A673 (cell line): ENCODE data around the gene CRADD.

ENCODE experiments used
- EZH2 ChIP-seq: fragments of 200-600 bp; sonication (generic); IDR thresholded peaks from 2 replicates; pipeline ENCODE4 v1.6.1; 2017; ENCODE audit warnings: borderline replicate concordance, low read depth, mild to moderate bottlenecking, mixed read lengths, antibody characterized with exemption, low read length; ENCODE audit not compliant: poor library complexity, severe bottlenecking
- TF ChIP-seq, protein P1 (sequence below): fragments of 300-800, 200-600 bp; sonication (generic); conservative IDR thresholded peaks from 2 replicates; pipeline ENCODE4 v1.5.1; 2017; ENCODE audit warnings: low read depth, mild to moderate bottlenecking, antibody characterized with exemption, low read length, moderate library complexity, mixed read lengths

DNA sequence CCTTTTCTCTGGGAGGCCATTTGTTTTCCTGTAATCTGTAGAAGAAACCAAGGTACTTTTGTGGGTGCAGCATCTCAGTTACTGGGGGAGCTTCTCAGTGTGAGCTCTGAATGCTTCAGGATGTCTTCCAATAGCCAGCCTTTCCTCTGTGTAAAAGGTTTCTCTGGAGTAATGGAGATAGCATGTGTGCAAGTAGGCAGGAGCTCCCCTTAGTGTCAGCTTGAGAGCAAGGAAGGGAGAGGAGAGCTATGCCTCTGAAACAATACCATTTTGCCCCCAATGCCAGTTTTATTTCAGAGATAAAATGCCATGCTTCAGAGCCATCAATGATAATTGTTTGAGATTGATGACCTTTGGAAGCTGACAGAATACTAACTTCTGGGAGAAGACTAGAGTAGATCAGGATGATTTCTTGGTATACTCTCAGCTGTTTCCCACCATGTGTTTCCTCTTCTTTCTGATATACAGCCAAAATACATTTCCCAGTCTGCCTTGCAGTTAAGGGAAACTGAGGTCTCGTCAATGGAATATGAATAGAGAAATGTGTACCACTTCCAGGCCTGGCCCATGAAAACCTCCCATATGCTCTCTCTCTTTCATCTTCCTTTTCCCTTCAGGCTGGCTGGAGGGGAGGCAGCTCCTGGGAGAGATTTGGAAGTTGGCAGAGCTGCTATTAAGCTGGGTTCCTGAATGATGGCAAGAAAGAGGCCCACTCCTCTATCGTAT lies 125.7 kb downstream of the CRADD start:
- TF ChIP-seq, protein P1, sequence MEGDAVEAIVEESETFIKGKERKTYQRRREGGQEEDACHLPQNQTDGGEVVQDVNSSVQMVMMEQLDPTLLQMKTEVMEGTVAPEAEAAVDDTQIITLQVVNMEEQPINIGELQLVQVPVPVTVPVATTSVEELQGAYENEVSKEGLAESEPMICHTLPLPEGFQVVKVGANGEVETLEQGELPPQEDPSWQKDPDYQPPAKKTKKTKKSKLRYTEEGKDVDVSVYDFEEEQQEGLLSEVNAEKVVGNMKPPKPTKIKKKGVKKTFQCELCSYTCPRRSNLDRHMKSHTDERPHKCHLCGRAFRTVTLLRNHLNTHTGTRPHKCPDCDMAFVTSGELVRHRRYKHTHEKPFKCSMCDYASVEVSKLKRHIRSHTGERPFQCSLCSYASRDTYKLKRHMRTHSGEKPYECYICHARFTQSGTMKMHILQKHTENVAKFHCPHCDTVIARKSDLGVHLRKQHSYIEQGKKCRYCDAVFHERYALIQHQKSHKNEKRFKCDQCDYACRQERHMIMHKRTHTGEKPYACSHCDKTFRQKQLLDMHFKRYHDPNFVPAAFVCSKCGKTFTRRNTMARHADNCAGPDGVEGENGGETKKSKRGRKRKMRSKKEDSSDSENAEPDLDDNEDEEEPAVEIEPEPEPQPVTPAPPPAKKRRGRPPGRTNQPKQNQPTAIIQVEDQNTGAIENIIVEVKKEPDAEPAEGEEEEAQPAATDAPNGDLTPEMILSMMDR, result no peak; the same call in 1 of the 2 replicates
- no peak for TF ChIP-seq EZH2
